GM19467 (cell line): ENCODE data around the gene KRT4.
"Not testable (repeated sequence)": the region's sequence is repeated elsewhere in the genome, so short reads cannot be mapped to it uniquely, and the experiment has no call there.

Experiments used
- ATAC-seq: cut with Tn5 transposase; IDR thresholded peaks from one replicate; pipeline ENCODE4 v1.9.1; 2021; ENCODE audit warnings: mild to moderate bottlenecking, moderate library complexity; ENCODE audit not compliant: unreplicated experiment

The KRT4 gene

DNA sequence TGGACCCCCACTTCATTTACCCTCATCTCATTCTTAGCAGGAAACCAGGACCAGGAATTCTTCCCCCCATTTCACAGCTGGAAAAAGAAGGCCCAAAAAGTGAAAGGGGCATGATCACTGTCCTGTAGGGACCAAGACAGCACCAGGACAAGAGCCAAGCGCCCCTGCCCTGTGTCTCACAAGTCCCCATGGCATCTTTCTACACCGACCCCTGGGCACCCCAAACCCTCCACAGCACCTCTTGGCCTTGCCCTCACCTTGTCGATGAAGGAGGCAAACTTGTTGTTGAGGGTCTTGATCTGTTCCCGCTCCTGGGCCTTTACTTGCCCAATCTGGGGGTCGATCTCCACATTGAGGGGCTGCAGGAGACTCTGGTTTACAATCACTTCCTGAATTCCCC lies 37.5 kb downstream of the KRT4 start:
- no peak for ATAC-seq

DNA sequence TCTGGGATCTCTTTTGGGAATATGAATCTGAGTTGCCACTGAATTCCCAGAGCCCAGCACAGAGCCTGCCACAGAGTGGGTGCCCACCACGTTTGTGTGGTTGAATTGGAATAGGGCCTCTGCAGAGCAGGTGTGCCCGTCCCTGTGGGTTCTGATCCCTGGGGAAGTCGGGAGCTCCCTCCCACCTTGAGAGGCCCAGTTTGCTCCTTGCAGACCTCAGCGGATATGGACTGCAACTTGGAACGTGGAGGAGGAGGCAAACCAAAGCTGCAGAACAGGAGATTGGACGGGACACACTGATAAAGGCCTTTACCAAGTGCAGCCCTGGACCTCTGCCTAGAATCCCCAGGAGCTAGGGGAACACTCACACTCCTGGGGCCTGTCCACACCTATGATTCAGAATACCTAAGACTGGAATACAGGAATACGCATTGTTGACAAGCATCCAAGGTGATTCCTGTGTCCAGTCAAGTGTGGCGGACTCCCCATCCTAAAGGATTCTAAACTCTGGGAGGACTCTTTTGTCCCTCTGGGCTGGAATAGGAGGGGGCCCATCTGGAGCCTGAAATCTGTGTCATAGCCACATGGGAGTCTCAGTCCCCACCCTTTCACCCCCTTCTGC lies 39.2 kb downstream of the KRT4 start:
- ATAC-seq = no peak

DNA sequence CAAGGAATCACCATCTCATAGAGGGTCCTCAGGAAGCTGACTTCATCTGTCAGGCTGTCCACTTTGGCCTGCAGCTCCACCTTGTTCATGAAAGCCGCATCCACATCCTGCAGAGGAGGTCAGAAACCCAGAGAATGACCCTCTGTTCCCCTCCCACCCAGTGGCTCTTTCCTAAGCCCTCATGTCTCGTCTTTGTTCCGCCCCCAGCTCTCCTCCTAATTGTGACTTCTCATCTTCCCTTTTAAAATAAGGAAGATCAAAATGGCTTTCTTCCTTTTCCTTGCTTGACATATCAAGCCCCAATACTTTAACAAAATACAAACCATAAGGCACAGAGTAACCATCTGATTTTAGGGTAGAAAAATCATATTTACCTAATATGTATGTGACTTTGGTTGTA lies 41.1 kb downstream of the KRT4 start:
- ATAC-seq = no peak

DNA sequence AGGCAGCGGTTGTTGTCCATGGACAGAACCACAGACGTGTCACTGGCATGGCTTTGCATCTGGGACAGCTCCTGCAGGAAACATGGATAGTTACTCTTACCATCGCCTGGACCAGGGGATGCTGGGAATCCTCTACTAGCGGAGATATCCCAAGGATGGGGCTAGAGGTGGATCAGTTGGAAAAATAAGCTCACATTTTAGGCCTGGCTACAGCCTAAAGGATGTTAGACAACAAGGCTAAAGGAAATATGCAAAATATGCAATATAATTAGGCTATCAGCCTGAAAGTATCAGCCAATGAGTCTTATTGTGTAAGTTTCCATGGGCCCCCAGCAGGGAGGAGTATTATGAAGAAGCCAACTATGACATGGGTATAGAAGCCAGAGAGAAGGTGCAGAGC lies 41.7 kb downstream of the KRT4 start:
- no peak for ATAC-seq

DNA sequence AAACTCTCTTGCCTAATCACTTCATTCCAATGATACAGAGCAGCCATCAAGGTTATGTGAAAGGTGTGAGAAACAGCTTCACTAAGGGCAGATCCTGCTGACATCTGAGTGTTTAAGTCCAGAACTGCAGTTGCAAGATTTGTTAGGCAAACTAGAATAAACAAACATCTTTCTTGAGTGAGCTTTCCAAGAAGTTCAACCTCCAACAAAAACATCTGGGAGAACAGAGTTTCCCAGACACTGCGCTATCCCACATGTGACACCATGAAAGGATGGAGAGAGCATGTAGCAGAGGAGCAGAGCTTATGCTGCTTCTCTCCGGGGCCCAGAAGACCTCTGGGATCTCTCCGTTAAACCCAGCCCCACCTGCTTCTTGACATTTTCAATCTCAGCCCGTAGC lies 42.4 kb downstream of the KRT4 start:
- ATAC-seq = no peak

DNA sequence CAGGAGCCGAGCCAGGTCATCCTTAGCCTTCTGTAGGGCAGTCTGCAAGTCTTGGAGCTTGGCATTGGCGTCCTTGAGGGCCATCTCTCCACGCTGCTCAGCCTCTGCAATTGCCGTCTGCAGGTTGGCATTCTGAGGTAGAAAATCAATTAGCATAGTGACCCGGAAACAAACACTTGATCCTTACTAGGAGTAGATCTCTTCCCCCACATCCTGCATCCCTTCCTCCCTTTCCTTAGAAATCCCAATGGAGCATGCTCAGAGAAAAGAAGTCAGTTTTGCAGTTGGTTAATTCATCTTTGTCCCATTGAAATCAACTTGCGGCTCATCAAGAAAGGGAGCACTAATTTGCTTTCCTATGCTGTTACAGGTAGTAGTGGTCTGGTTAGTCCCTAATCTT lies 42.8 kb downstream of the KRT4 start:
- no peak for ATAC-seq

DNA sequence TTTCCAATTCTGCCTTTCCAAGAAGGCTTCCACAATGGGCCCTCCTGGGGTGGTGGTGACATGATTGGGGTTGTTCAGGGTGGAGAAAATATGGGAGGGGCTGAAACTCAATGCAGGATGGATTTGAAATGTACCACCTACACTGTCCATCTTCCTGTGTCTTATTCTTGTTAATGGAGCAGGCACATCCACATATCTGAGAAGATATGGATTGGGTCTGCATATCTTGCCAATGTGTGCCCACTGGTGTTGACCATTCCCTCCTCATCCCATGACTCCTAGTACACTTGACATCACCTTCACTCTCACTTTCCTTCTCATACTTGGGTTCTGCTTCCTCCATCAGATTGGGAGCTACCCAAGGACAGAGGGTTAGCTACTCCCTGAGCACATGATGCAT lies 44.0 kb downstream of the KRT4 start:
- ATAC-seq = no peak

DNA sequence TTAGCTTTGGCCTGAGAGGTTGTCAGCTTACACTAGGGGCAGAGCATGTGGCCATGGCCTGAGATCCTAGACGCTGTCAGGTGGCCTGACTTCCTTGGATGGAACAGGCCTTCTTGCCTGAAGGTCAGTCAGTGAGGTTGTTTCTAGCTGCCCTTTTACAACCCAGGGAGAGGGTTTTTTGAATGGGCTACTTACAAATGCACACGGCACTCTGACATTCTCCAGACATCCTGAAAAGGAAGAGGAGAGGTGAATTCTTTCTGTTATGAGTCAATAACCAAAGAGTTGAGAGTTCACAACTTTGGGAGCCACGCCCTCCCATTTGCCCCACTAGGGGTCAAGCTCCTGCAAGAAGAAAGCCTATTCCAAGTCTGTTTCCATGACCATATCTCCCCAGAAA lies 44.6 kb downstream of the KRT4 start:
- no peak for ATAC-seq

DNA sequence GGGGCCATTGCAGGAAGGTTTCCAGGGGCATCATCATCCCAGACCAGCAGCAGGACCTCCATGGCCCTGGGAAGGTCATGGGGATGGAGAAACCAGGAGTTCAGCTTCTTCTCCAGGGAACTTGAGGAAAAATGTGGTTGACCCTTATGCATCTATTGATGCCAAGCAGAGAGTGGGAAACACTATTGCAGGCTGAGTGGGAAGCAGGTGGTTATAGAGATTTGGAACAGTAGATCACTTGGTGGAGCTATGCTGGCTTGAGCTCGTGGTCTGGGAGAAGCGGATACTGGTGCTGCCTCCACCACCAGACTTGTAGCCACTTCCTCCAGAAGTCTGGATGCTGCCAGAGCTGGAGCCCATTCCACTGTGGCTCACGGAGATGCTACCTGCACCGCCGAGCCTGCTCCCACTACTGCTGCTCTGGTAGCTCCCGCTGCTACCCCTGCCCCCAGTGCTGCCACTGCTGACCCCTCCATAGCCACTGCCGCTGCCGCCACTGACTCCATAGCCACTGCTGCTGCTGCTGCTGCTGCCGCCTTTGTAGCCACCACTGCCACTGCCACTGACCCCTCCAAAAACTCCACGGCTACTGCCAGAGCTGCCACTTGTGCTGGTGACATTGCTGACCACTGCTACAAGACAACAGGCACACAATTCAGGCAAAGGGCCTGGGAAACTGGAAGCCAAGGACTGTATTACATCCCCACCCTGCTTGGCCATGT lies 45.3 kb downstream of the KRT4 start:
- no peak for ATAC-seq

DNA sequence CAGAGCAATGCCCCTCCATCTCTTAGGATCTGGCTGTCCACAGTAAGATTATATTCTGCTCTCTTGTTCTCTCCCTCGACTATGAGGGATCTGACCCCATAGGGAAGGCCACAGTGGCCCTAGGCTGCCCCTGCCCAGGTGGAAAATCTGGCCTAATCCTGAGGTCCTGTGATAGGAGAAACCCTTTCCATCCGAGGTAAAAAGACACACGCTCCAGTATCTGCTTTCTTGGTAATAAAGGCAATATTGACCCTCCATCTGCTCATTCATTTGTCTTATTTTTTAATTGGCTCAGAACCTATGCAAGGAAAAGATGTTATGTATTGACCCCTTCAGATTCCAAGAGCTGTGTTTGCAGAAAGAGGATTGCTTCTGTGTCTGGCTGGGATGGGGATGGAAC lies 46.5 kb downstream of the KRT4 start:
- ATAC-seq = no peak

DNA sequence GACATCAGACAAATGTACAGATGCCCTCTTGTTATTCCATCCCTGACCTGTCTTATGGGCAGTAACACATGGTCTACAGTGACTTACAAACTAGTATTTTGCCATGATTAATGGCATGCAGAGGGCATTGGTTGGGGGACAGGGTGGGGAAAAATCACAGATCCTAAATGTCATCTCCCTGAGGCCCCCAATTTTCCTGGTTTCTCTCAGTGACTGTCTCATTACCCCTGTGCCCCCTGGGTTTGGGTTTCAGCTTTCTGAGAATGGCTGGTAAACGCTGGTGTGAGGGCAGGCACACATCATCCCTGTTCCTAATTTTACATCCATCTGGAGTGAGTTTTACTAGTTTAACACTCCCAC lies 46.9 kb downstream of the KRT4 start:
- ATAC-seq = no peak

DNA sequence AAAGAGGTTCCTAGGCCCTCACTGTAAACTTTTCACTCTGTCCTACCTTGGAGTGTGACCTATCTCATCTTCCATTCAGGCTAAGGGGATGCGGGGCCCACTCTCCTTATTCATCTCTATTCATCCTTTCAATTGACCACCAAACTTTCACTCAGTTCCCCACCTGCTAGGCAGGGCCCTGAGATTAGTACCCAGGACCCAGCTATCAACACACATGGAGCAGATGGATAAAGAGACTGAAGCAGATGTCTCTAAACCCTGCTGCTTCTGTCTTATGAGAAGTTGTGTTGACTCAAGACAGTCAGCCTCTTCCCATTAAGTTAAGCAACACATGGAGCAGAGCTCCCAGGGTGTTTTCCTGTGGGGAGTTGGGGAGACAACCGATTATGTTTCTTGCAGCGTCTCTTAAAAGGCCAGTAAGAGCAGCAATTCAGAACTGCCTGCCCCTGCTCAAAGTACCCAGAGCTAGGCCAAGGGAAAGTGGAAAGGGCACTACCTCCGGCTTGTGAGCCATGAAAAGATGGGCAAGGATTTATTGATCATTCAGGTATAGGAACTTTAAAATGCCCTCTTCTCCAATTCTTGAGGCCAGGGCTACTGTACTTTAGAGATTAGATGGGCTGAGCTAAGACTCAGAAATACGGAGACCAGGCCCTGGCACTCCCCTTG lies 47.4 kb downstream of the KRT4 start:
- ATAC-seq = no peak

DNA sequence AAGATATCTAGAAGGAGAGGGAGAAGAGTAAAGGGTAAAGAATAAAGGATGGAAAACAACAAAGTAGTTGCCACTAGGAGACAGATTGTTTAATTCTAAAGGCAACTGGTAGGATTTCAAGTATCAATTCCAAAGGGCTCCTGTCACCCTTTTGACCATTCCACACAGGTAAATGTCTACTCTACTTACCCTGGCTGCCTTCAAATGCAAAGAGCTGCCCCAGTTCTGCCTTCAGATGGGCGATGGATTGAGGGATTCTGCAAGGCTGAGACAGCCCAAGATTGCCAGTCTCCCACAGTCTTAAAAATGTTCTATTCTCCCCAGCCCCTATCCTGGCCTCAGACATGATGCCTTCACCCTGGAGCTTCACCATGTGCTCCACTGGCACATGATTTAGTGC lies 48.2 kb downstream of the KRT4 start:
- no peak for ATAC-seq

DNA sequence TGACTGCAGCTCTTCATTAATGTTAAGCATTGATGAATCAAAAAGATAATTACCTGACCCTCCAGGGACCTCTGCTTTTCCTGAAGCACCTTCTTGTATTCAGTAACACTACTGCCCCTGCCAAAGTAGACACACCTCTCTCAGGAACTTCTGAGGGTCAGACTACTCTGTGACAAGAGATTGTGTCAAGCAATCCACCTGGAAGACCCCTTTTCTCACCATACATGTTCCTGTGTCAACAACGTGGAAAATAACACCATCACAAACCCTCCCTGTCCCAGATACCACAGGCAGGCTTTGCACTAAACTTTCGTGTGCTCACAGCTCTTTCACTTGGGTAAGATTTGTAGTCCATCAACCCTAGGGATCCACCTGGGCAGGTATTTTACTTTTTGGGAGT lies 49.9 kb downstream of the KRT4 start:
- no peak for ATAC-seq

DNA sequence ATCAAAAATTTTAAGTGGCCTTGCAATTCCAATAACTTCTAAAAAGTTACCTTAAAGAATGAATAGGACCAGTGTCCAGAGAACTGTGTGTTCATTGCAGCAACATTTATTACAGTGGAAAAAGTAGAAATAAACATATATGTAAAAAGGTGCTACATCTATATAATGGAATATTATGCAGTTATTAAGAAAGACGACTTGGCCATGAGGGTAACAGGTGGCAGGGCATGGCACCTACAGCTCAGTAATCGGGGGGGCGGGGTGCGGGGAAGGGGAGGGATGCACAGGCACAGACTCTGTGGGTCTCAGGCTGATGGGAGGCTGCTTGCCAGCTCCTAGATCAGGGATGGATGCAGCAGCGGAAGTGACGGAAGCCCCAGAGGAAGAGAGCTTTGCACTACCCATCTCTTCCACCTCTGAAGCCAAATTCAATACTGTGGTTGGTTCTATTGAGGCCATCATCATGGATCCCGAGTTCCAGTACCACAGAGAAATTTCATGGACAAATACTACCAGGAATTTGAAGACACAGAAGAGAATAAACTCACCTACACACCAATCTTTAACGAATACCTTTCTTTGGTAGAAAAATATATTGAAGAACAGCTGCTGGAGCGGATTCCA lies 50.8 kb downstream of the KRT4 start:
- ATAC-seq = no peak

DNA sequence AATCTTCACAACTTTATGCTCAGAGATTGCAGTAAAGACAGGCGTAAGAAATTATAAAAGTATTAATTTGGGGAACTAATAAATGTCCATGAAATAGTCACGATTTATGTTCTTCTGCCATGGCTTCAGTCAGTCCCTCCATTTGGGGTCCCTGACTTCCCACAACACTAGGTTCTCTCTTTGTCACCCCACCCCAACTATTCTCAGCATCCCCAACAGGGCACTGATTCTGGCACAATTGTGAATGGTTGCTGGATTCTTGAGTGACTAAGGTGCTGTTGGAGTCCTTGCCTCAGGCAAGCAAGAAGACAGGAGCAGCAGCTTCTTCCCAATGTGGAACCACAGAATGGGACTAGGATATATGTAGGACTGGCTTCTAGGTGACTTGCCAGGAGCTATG lies 52.1 kb downstream of the KRT4 start:
- ATAC-seq = no peak

DNA sequence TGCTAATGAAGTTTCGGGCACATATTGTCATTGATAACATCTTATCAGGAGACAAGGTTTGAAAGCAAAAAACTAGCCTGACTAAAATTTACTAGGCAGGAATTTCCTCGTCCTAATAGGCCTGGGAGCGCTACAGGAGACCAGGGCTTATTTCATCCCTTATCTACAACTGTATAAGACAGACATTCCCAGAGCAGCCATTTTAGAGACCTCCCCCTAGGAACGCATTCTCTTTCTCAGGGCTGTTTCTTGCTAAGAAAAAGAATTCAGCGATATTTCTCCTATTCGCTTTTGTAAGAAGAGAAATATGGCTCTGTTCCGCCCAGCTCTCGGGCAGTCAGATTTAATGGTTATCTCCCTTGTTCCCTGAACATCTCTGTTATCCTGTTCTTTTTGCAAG lies 52.7 kb downstream of the KRT4 start:
- not testable (repeated sequence) for ATAC-seq

DNA sequence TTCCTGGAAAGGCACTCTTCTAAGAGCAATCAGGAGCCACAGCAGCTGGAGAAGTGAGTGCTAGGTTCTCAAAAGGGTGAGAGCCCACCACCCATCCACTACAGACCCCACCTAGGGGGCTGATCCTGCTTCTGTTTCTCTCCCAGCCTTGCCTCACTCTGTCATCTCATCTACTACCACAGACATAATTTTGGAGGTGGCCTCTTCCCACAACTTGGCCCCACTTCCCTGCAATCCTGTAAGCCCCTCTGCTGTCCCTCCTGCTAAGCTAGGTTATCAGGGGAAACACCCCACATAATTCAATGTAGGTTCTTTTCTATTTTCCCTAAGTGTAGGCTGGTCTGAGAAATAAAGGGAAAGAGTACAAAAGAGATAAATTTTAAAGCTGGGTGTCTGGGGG lies 53.3 kb downstream of the KRT4 start:
- no peak for ATAC-seq

DNA sequence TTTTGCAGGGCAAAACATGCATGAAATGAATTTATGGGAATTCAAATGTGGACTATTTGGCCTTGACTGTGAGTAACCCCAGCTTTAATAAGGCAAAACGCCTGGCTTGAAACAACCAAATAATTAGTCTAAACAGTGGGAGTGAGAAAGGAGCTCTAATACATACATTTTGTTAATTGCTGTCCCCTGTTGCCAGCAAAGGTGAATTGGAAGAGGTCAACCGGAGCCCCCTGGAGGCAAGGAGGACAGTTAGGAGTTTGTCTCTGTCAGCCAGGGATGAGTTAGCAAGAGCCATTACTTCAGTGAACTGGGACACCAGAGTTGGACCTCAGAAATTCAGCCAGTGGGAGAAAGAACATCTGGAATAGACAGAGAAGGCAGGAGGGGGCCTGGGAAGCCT lies 54.2 kb downstream of the KRT4 start:
- ATAC-seq = no peak

DNA sequence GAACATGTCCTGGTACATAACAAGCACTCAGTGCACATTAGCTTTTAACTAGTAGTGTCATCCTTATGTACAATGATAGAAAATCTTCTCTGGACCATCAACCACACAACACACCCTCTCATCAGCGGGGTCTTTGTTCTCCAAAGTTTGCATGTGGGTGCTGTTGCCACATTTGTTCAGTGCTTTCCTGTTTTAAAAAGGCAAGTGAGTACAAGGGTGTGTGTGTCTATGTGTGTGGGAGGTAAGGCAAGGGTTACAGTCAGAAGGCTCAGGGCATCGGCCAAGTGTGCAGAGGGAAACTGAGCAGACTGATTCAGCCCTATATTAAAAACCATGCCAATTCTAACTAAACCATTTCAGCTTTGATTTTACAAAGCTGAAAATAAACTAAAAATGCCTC lies 54.7 kb downstream of the KRT4 start:
- no peak for ATAC-seq

DNA sequence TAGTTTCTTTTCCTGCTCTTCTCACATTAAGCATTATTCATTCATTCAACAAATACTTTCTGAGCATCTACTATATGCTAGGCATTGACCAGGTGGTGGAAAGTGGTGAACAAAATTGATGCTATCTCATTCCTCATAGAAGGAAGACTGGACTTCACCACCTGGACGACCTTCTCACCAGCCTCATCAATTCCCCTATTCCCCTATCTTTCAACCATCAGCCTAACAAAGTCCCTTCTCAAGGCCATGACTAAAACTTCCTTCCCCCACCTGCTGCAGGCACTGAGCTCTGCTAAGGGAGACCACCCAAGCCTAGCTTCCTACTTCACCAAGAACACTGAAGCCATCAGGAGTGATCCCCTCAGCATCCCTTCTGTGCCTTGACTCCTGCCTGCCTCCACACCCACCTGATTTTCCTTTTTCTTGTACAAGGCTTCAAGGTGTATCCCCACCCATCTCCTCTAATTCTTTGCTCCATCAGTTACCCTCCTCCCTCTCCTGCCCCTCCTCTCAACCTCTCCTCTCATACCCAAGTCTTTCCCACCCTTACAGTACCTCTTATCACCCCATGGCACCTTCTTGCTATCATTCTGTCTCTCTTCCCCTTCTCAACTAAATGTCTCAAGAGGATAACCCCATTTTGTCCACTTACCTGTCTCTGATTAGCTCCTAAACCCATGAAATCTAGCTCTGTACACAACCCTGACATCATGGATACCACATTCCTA lies 56.3 kb downstream of the KRT4 start:
- ATAC-seq = no peak
